HCT116 (cell line): ENCODE data around the gene CLSTN3. TPM values are rescaled to one million over a fixed set of nuclear protein-coding genes. Genes with fewer than 3 reads are reported as not detected.
A peak's percentile ranks its signal among the peaks of the same experiment; 100 is the strongest.

Experiments used
- ATAC-seq: fragments of 200-7000 bp; cut with Tn5 transposase; 2 replicates; pipeline ENCODE4 v1.9.1; 2020; ENCODE audit warnings: mild to moderate bottlenecking, moderate library complexity
- BruUV-seq: library from RNA; stranded (reverse); fragments of 400-500 nt; replicated peaks from 2 replicates; lab custom pipeline; 2021; lab: Mats Ljungman, UMichigan
- CTCF ChIA-PET: fragments of 300-600 bp; sonication (Branson Sonifier 250); formaldehyde crosslinking; loops from one replicate; lab custom pipeline; 2021; ENCODE audit warnings: antibody characterized with exemption; lab: Charles Lee
- POLR2A ChIA-PET: fragments of 300-600, 350-600 bp; sonication (Branson Sonifier 250); formaldehyde crosslinking; loops from one replicate; lab custom pipeline; 2021; ENCODE audit warnings: antibody characterized with exemption; lab: Charles Lee
- RAD21 ChIA-PET, 2 experiments: fragments of 300-600 bp; sonication (Branson Sonifier 250); formaldehyde crosslinking; loops; one replicate each; lab custom pipeline; 2023; ENCODE audit warnings: low total read pairs in 2 of 2; ENCODE audit not compliant: uncharacterized antibody in 2 of 2, unreplicated experiment in 2 of 2, low non-redundant PET in 1 of 2; lab: Charles Lee
- DNase-seq: peaks from one replicate; pipeline ENCODE4 v3.0.0-alpha.2; 2010; ENCODE audit warnings: low read depth, low spot score
- H2AFZ ChIP-seq: fragments of 200-600 bp; shearing (Covaris generic), sonication (generic); 2 replicates; pipeline ENCODE4 v1.6.1; 2017; ENCODE audit warnings: low read depth, mixed run types, mixed read lengths, antibody characterized with exemption, low read length; ENCODE audit not compliant: poor library complexity, severe bottlenecking
- H3K27ac ChIP-seq: 2 replicates; pipeline ENCODE4 v1.5.1; 2012; ENCODE audit warnings: low read depth, low read length
- H3K27me3 ChIP-seq: fragments of 200-600 bp; sonication (generic); 2 replicates; pipeline ENCODE4 v1.6.1; 2016; ENCODE audit warnings: mixed run types, low read length, mixed read lengths; ENCODE audit not compliant: insufficient read depth
- H3K36me3 ChIP-seq, 2 experiments: fragments of 200-500 bp in 1 of 2; fragments of 200-600 bp in 1 of 2; sonication (Bioruptor generic) in 1 of 2; sonication (generic) in 1 of 2; 2 replicates each; pipeline versions ENCODE4 v1.5.1 to v1.6.1; 2014 to 2016; ENCODE audit warnings: low read length in 2 of 2, inconsistent platforms in 1 of 2, mixed read lengths in 1 of 2, mixed run types in 1 of 2; ENCODE audit not compliant: insufficient read depth in 2 of 2, control insufficient read depth in 1 of 2
- H3K4me1 ChIP-seq, 2 experiments: fragments of 200-600 bp in 1 of 2; sonication (generic) in 1 of 2; 2 replicates each; pipeline versions ENCODE4 v1.5.1 to v1.6.1; 2012 to 2017; ENCODE audit warnings: low read length in 2 of 2, inconsistent platforms in 1 of 2, mild to moderate bottlenecking in 1 of 2, mixed read lengths in 1 of 2, mixed run types in 1 of 2, moderate library complexity in 1 of 2; ENCODE audit not compliant: insufficient read depth in 2 of 2, control insufficient read depth in 1 of 2
- H3K4me2 ChIP-seq: fragments of 200-600 bp; sonication (generic); 2 replicates; pipeline ENCODE4 v1.6.1; 2017; ENCODE audit warnings: mixed run types, low read length, mixed read lengths
- H3K4me3 ChIP-seq, 2 experiments: fragments of 200-600 bp in 1 of 2; sonication (generic) in 1 of 2; replicated peaks in 1 of 2; 2 replicates each; pipeline ENCODE4 v1.5.1; 2011 to 2016; ENCODE audit warnings: low read length in 2 of 2, control low read depth in 1 of 2, low read depth in 1 of 2, mild to moderate bottlenecking in 1 of 2, mixed read lengths in 1 of 2, mixed run types in 1 of 2
- H3K79me2 ChIP-seq: fragments of 200-600 bp; sonication (generic); 2 replicates; pipeline ENCODE4 v1.6.1; 2017; ENCODE audit warnings: mild to moderate bottlenecking, mixed run types, low read length, moderate library complexity, mixed read lengths; ENCODE audit not compliant: insufficient read depth
- H3K9ac ChIP-seq: fragments of 200-600 bp; sonication (generic); 2 replicates; pipeline ENCODE4 v1.6.1; 2016; ENCODE audit warnings: low read length, mixed read lengths
- H3K9me2 ChIP-seq: fragments of 200-600 bp; sonication (generic), shearing (Covaris generic); 2 replicates; pipeline ENCODE4 v1.6.1; 2017; ENCODE audit warnings: mixed run types, mild to moderate bottlenecking, moderate library complexity; ENCODE audit not compliant: insufficient read depth
- H3K9me3 ChIP-seq, 2 experiments: fragments of 200-500 bp in 1 of 2; fragments of 200-600 bp in 1 of 2; sonication (Bioruptor generic) in 1 of 2; sonication (generic) in 1 of 2; 2 replicates each; pipeline ENCODE4 v1.6.1; 2014 to 2017; ENCODE audit warnings: low read length in 2 of 2, mixed read lengths in 2 of 2, inconsistent platforms in 1 of 2, low read depth in 1 of 2, mild to moderate bottlenecking in 1 of 2, mixed run types in 1 of 2, moderate library complexity in 1 of 2; ENCODE audit not compliant: control insufficient read depth in 1 of 2, insufficient read depth in 1 of 2
- H4K20me1 ChIP-seq: fragments of 200-600 bp; sonication (generic), shearing (Covaris generic); 2 replicates; pipeline ENCODE4 v1.6.1; 2017; ENCODE audit warnings: mixed run types, mild to moderate bottlenecking, moderate library complexity; ENCODE audit not compliant: insufficient read depth
- EGR1 ChIP-seq: IDR thresholded peaks from 2 replicates; pipeline ENCODE4 v1.6.1; 2012; ENCODE audit warnings: low read depth
- JUND ChIP-seq: IDR thresholded peaks from 2 replicates; pipeline ENCODE4 v1.6.1; 2012
- POLR2AphosphoS5 ChIP-seq: IDR thresholded peaks from 2 replicates; pipeline ENCODE4 v1.6.1; 2011; ENCODE audit warnings: mild to moderate bottlenecking, low read depth, low read length, moderate library complexity
- intact Hi-C: fragments of 100-400 bp; cut with micrococcal nuclease; formaldehyde crosslinking; loops from 2 replicates; pipeline ENCODE4 v1.10.0; 2022
- total RNA-seq: library from RNA; stranded (reverse); gene quantifications from one replicate; pipeline ENCODE4 v1.2.1, GENCODE V29; 2021; ENCODE audit not compliant: unreplicated experiment

Gene CLSTN3
- total RNA-seq, 1 experiment from 2014 or later: 23.0 TPM

GRCh38 chr12:7093892-7094291 lies 36.3 kb upstream of the CLSTN3 start:
- Histone ChIP-seq H3K9ac (no peak overlapping the region), H4K20me1 (no peaks in the 10 kb centered on the region), H3K79me2 (no peaks in the 10 kb centered on the region), H3K4me3 (no peak overlapping the region), H3K9me2 (no peaks in the 10 kb centered on the region), H3K9me3 (no peaks in the 10 kb centered on the region), H3K36me3 (no peaks in the 10 kb centered on the region), H3K4me1 (peaks cover 0 to 6% of the 10 kb centered on the region in 2 experiments; a peak in 1 of 4 replicates), H2AFZ (no peak overlapping the region), H3K27ac (no peak overlapping the region), H3K4me2 (no peak overlapping the region), H3K27me3 (no peaks in the 10 kb centered on the region)
- BruUV-seq: no TSS peak
- ChIA-PET RAD21 (no interaction called here), CTCF (interaction anchor here (0.9 to 1.6 kb wide), 5 partner anchors 15 to 221 kb away, joined by 3 to 6 read pairs (median 4); partner anchors contain the start of genes C1RL, LPCAT3 and SPSB2), POLR2A (interaction anchor here (1.3 to 1.7 kb wide), 2 partner anchors 14 to 149 kb away, joined by 4 to 10 read pairs; partner anchors contain the start of genes C12orf57 and RNU7-1)
- TF ChIP-seq EGR1 (no peak), POLR2AphosphoS5 (peak; percentile 37)
- DNase-seq (no peak), ATAC-seq (no peak)
- intact Hi-C loops: loop anchor here (5.0 kb wide), 1 partner anchor 122 kb away; the partner anchor contains the start of genes EMG1 and PHB2

GRCh38 chr12:7096006-7096932 lies 33.9 kb upstream of the CLSTN3 start:
- H3K9me3 ChIP-seq: no peaks in the 10 kb centered on the region
- no peak overlapping the region for H3K27ac ChIP-seq
- no peaks in the 10 kb centered on the region for H3K9me2 ChIP-seq
- H3K4me3 ChIP-seq: no peak overlapping the region
- no TSS peak for BruUV-seq
- H3K36me3 ChIP-seq: peaks cover 0 to 6% of the 10 kb centered on the region in 2 experiments; a peak in 1 of 4 replicates
- TF ChIP-seq JUND (no peak), POLR2AphosphoS5 (peak; percentile 44)
- TF ChIP-seq, all 23 proteins: peak for 1
- no peaks in the 10 kb centered on the region for H3K27me3 ChIP-seq
- intact Hi-C loops: no loop called here
- ChIA-PET POLR2A (no interaction called here), CTCF (no interaction called here), RAD21 (interaction anchor here in 1 of 2 experiments (0.6 kb wide), 1 partner anchor 174 kb away, joined by 3 read pairs; no protein-coding TSS in a partner anchor)
- no peaks in the 10 kb centered on the region for H3K79me2 ChIP-seq
- no peak overlapping the region for H3K9ac ChIP-seq
- no peak overlapping the region for H2AFZ ChIP-seq
- no peaks in the 10 kb centered on the region for H4K20me1 ChIP-seq
- DNase-seq: no peak
- no peak for ATAC-seq
- H3K4me1 ChIP-seq: peaks cover 0 to 6% of the 10 kb centered on the region in 2 experiments; a peak in 1 of 4 replicates
- no peak overlapping the region for H3K4me2 ChIP-seq
